HepG2 (cell line): Measurements from ENCODE around the gene MAP3K3. TPM values are rescaled to one million over a fixed set of nuclear protein-coding genes. Genes with fewer than 3 reads are reported as not detected.
A peak's percentile ranks its signal among the peaks of the same experiment; 100 is the strongest.

Experiments used
- FLYWCH1 ChIP-seq: sonication (generic); formaldehyde crosslinking; IDR thresholded peaks from 2 replicates; pipeline ENCODE4 v1.8.1; 2023; ENCODE audit warnings: mild to moderate bottlenecking, missing genetic modification reagents
- HNF4G ChIP-seq, 2 experiments: sonication (generic) in 1 of 2; formaldehyde crosslinking in 1 of 2; IDR thresholded peaks; 2 replicates each; pipeline versions ENCODE4 v1.4.0 to v1.6.1; 2011 to 2020; ENCODE audit warnings: borderline replicate concordance in 2 of 2, low read depth in 2 of 2, mild to moderate bottlenecking in 2 of 2, low read length in 1 of 2, missing genetic modification reagents in 1 of 2, moderate library complexity in 1 of 2
- HNRNPUL1 ChIP-seq: fragments of 200-400 bp; formaldehyde crosslinking; IDR thresholded peaks from 2 replicates; pipeline ENCODE4 v1.6.1; 2017; ENCODE audit warnings: low read depth, mild to moderate bottlenecking, low read length, moderate library complexity
- KDM3A ChIP-seq: IDR thresholded peaks from 2 replicates; pipeline ENCODE4 v1.6.1; 2018; ENCODE audit warnings: low read depth, missing compliant biosample characterization
- PHF21A ChIP-seq: sonication (generic); formaldehyde crosslinking; IDR thresholded peaks from 2 replicates; pipeline ENCODE4 v1.5.0; 2020; ENCODE audit warnings: mild to moderate bottlenecking, missing genetic modification reagents
- REL ChIP-seq: sonication (generic); formaldehyde crosslinking; conservative IDR thresholded peaks from 2 replicates; pipeline ENCODE4 v1.8.0; 2022; ENCODE audit warnings: mild to moderate bottlenecking, missing genetic modification reagents, moderate library complexity
- RFX5 ChIP-seq: IDR thresholded peaks from 2 replicates; pipeline ENCODE4 v1.6.1; 2011; ENCODE audit warnings: low read depth, low read length, improper control_type of control experiment
- SMAD9 ChIP-seq: sonication (generic); formaldehyde crosslinking; IDR thresholded peaks from 2 replicates; pipeline ENCODE4 v1.5.1; 2020; ENCODE audit warnings: mild to moderate bottlenecking, missing genetic modification reagents
- SMARCC2 ChIP-seq: fragments of 450-650 bp; IDR thresholded peaks from 2 replicates; pipeline ENCODE4 v1.6.1; 2017; ENCODE audit warnings: antibody characterized with exemption, mild to moderate bottlenecking
- SP1 ChIP-seq, 2 experiments: fragments of 450-650 bp in 1 of 2; sonication (generic) in 1 of 2; formaldehyde crosslinking in 1 of 2; IDR thresholded peaks; 2 replicates each; pipeline versions ENCODE4 v1.4.0 to v1.6.1; 2016 to 2020; ENCODE audit warnings: missing genetic modification reagents in 1 of 2
- YEATS2 ChIP-seq: sonication (generic); formaldehyde crosslinking; IDR thresholded peaks from 2 replicates; pipeline ENCODE4 v1.4.0; 2020; ENCODE audit warnings: missing genetic modification reagents, borderline replicate concordance
- ZFP36 ChIP-seq: fragments of 150-350 bp; IDR thresholded peaks from 2 replicates; pipeline ENCODE4 v1.6.1; 2018; ENCODE audit warnings: borderline replicate concordance, low read length, low read depth; ENCODE audit not compliant: partially characterized antibody
- ZMYM4 ChIP-seq: sonication (generic); formaldehyde crosslinking; IDR thresholded peaks from 2 replicates; pipeline ENCODE4 v1.8.1; 2023; ENCODE audit warnings: mild to moderate bottlenecking, missing genetic modification reagents
- ZNF589 ChIP-seq: sonication (generic); formaldehyde crosslinking; conservative IDR thresholded peaks from 2 replicates; pipeline ENCODE4 v1.8.0; 2022; ENCODE audit warnings: mild to moderate bottlenecking, moderate library complexity, missing genetic modification reagents
- ZNF766 ChIP-seq: sonication (generic); formaldehyde crosslinking; IDR thresholded peaks from 2 replicates; pipeline ENCODE4 v1.5.0; 2020; ENCODE audit warnings: missing genetic modification reagents, borderline replicate concordance
- polyA plus RNA-seq, 8 experiments: library from polyadenylated mRNA; depleted of rRNA in 3 of 8; stranded (reverse) in 7 of 8; unstranded in 1 of 8; fragments of >200 nt; fragmentation: Illumina TruSeq in 4 of 8; extraction: Trizol in 4 of 8; gene quantifications; 2 replicates each; pipeline versions ENCODE4 v1.2.1 to v1.2.3, GENCODE V29; 2011 to 2016; ENCODE audit warnings: low read depth in 4 of 8, missing spikeins in 1 of 8, mixed read lengths in 1 of 8; ENCODE audit not compliant: insufficient read depth in 1 of 8
- total RNA-seq, 5 experiments: library from RNA; depleted of rRNA; stranded (reverse); fragments of >200 nt; fragmentation: Illumina TruSeq; extraction: Trizol; gene quantifications; 2 replicates each; pipeline ENCODE4 v1.2.3, GENCODE V29; 2016; ENCODE audit warnings: low read depth in 1 of 5
- TF ChIP-seq, protein P1 (sequence below), 2 experiments: sonication (generic) in 1 of 2; formaldehyde crosslinking in 1 of 2; IDR thresholded peaks; 2 replicates each; pipeline versions ENCODE4 v1.4.0 to v1.6.1; 2016 to 2020; ENCODE audit warnings: borderline replicate concordance in 1 of 2, low read depth in 1 of 2, mild to moderate bottlenecking in 1 of 2, missing genetic modification reagents in 1 of 2
- TF ChIP-seq, protein P2 (sequence below): sonication (generic); formaldehyde crosslinking; IDR thresholded peaks from 2 replicates; pipeline ENCODE4 v1.5.1; 2020; ENCODE audit warnings: missing genetic modification reagents, mild to moderate bottlenecking, borderline replicate concordance
- TF ChIP-seq, protein P3 (sequence below): sonication (generic); formaldehyde crosslinking; IDR thresholded peaks from 2 replicates; pipeline ENCODE4 v1.4.0; 2020; ENCODE audit warnings: missing genetic modification reagents

MAP3K3 gene
- total and polyA plus RNA-seq, 2 of the 13 experiments (the other 11 are each of a cell fraction or from before 2014, with no cell fraction given): 17.7 to 21.8 TPM

DNA sequence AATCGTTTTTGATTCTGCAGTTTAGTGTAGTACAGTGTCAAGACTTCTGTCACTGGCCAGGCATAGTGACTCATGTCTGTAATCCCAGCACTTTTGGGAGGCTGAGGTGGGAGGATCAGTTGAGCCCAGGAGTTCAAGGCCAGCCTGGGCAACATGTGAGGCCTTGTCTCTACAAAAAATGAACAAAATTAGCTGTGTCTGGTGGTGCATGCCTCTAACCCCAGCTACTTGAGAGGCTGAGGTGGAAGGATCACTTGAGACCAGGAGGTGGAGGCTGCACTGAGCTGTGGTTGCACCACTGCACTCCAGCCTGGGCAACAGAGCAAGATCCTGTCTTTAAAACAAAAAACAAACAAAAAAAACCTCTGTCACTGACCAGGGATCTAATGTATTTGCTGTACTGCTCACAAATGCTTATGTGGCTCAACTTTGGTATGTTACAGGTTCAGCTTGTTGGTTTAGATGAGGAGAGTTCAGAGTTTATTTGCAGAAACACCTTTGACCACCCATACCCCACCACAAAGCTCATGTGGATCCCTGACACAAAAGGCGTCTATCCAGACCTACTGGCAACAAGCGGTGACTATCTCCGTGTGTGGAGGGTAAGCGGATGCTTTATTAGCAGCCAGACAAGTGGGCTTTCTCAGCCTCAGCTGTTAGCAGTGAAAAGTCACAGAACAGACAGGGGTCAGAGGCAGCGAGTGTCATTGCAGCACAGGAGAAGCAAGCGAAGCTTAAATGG lies 44.0 kb upstream of the MAP3K3 start (continued):
- TF ChIP-seq HNF4G (IDR thresholded peaks at IDR 0.05; ENCODE audit: borderline replicate concordance, low read depth, low read length) (peak; percentile 85), HNF4G (CRISPR knock-in tag; IDR thresholded peaks at IDR 0.05; ENCODE audit: borderline replicate concordance, low read depth) (peak; percentile 38; the same call in 1 of the 2 replicates), SP1 (IDR thresholded peaks at IDR 0.05) (no peak), SP1 (CRISPR knock-in tag; IDR thresholded peaks at IDR 0.05) (no peak; the same call in 1 of the 2 replicates), RFX5 (no peak), SMAD9 (CRISPR knock-in tag) (no peak), KDM3A (CRISPR knock-in tag) (peak; percentile 63), ZNF589 (no peak; the same call in 1 of the 2 replicates), ZMYM4 (peak; percentile 89), ZFP36 (no peak), PHF21A (CRISPR knock-in tag) (peak; percentile 96), SMARCC2 (no peak), YEATS2 (peak; percentile 29; the same call in 1 of the 2 replicates), ZNF766 (CRISPR knock-in tag) (no peak; the same call in 1 of the 2 replicates), REL (0 out of 2 replicates have a peak, but pooled peaks have one; percentile 32), HNRNPUL1 (no peak), FLYWCH1 (CRISPR knock-in tag) (no peak)
- TF ChIP-seq, protein P1, sequence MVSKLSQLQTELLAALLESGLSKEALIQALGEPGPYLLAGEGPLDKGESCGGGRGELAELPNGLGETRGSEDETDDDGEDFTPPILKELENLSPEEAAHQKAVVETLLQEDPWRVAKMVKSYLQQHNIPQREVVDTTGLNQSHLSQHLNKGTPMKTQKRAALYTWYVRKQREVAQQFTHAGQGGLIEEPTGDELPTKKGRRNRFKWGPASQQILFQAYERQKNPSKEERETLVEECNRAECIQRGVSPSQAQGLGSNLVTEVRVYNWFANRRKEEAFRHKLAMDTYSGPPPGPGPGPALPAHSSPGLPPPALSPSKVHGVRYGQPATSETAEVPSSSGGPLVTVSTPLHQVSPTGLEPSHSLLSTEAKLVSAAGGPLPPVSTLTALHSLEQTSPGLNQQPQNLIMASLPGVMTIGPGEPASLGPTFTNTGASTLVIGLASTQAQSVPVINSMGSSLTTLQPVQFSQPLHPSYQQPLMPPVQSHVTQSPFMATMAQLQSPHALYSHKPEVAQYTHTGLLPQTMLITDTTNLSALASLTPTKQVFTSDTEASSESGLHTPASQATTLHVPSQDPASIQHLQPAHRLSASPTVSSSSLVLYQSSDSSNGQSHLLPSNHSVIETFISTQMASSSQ (IDR thresholded peaks at IDR 0.05; ENCODE audit: low read depth): peak; percentile 52; the same call in 1 of the 2 replicates
- TF ChIP-seq, protein P1 (CRISPR knock-in tag; IDR thresholded peaks at IDR 0.05; ENCODE audit: borderline replicate concordance): peak; percentile 84
- TF ChIP-seq, protein P2, sequence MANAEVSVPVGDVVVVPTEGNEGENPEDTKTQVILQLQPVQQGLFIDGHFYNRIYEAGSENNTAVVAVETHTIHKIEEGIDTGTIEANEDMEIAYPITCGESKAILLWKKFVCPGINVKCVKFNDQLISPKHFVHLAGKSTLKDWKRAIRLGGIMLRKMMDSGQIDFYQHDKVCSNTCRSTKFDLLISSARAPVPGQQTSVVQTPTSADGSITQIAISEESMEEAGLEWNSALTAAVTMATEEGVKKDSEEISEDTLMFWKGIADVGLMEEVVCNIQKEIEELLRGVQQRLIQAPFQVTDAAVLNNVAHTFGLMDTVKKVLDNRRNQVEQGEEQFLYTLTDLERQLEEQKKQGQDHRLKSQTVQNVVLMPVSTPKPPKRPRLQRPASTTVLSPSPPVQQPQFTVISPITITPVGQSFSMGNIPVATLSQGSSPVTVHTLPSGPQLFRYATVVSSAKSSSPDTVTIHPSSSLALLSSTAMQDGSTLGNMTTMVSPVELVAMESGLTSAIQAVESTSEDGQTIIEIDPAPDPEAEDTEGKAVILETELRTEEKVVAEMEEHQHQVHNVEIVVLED (CRISPR knock-in tag): peak; percentile 72
- TF ChIP-seq, protein P3, sequence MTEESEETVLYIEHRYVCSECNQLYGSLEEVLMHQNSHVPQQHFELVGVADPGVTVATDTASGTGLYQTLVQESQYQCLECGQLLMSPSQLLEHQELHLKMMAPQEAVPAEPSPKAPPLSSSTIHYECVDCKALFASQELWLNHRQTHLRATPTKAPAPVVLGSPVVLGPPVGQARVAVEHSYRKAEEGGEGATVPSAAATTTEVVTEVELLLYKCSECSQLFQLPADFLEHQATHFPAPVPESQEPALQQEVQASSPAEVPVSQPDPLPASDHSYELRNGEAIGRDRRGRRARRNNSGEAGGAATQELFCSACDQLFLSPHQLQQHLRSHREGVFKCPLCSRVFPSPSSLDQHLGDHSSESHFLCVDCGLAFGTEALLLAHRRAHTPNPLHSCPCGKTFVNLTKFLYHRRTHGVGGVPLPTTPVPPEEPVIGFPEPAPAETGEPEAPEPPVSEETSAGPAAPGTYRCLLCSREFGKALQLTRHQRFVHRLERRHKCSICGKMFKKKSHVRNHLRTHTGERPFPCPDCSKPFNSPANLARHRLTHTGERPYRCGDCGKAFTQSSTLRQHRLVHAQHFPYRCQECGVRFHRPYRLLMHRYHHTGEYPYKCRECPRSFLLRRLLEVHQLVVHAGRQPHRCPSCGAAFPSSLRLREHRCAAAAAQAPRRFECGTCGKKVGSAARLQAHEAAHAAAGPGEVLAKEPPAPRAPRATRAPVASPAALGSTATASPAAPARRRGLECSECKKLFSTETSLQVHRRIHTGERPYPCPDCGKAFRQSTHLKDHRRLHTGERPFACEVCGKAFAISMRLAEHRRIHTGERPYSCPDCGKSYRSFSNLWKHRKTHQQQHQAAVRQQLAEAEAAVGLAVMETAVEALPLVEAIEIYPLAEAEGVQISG: peak; percentile 64
